Endothelial cell of umbilical vein (primary cell): Measurements from ENCODE around the gene H2BK1. TPM values are rescaled to one million over a fixed set of nuclear protein-coding genes. Genes with fewer than 3 reads are reported as not detected.
A peak's percentile ranks its signal among the peaks of the same experiment; 100 is the strongest.

Source experiments
- BruUV-seq: library from RNA; stranded (reverse); fragments of 400-500 nt; replicated peaks from 2 replicates; lab custom pipeline; 2021; lab: Mats Ljungman, UMichigan
- CTCF ChIA-PET: fragments of 300-600, 350-600 bp; sonication (Branson Sonifier 250); formaldehyde crosslinking; loops from one replicate; lab custom pipeline; 2021; ENCODE audit warnings: antibody characterized with exemption, inconsistent platforms; lab: Charles Lee
- POLR2A ChIA-PET: fragments of 300-600, 350-600 bp; sonication (Branson Sonifier 250); formaldehyde crosslinking; loops from one replicate; lab custom pipeline; 2021; ENCODE audit warnings: antibody characterized with exemption, inconsistent platforms; lab: Charles Lee
- DNase-seq: peaks from one replicate; pipeline ENCODE4 v3.0.0-alpha.2; 2011; ENCODE audit warnings: low read depth, low spot score
- FAIRE-seq: peaks from 2 replicates; lab custom pipeline; 2011; peaks lifted over from hg19 to GRCh38; lab: Jason Lieb, UNC
- H2AFZ ChIP-seq: 2 replicates; pipeline ENCODE4 v1.6.0; 2012; ENCODE audit warnings: low read depth, low read length, control low read depth, inconsistent platforms
- H3K27ac ChIP-seq: 2 replicates; pipeline ENCODE4 v1.5.1; 2011; ENCODE audit warnings: low read depth, mild to moderate bottlenecking, control low read depth, low read length, moderate library complexity; ENCODE audit not compliant: insufficient read depth
- H3K27me3 ChIP-seq, 2 experiments: 2 replicates each; pipeline versions ENCODE4 v1.6.0 to v1.6.1; 2011; ENCODE audit warnings: low read length in 2 of 2, mixed read lengths in 1 of 2; ENCODE audit not compliant: control insufficient read depth in 2 of 2, insufficient read depth in 2 of 2
- H3K36me3 ChIP-seq, 2 experiments: 2 replicates in 1 of 2; 3 replicates in 1 of 2; pipeline ENCODE4 v1.5.1; 2011; ENCODE audit warnings: low read length in 2 of 2, mild to moderate bottlenecking in 1 of 2, moderate library complexity in 1 of 2; ENCODE audit not compliant: control insufficient read depth in 2 of 2, insufficient read depth in 2 of 2; ENCODE audit errors: extremely low read depth in 1 of 2
- H3K4me1 ChIP-seq: 3 replicates; pipeline ENCODE4 v1.5.1; 2011; ENCODE audit warnings: mild to moderate bottlenecking, low read length; ENCODE audit not compliant: control insufficient read depth, insufficient read depth; ENCODE audit errors: extremely low read depth
- H3K4me2 ChIP-seq: 2 replicates; pipeline ENCODE4 v1.6.1; 2011; ENCODE audit warnings: low read length, control low read depth, mixed read lengths; ENCODE audit not compliant: insufficient read depth
- H3K4me3 ChIP-seq, 3 experiments: fragments of 200-600 bp in 1 of 3; sonication (generic), shearing (Covaris generic) in 1 of 3; replicated peaks in 1 of 3; 2 replicates each; pipeline ENCODE4 v1.5.1; 2011 to 2016; ENCODE audit warnings: control low read depth in 3 of 3, low read length in 3 of 3, mild to moderate bottlenecking in 2 of 3, inconsistent platforms in 1 of 3, low read depth in 1 of 3, moderate library complexity in 1 of 3; ENCODE audit not compliant: insufficient read depth in 1 of 3
- H3K79me2 ChIP-seq: 2 replicates; pipeline ENCODE4 v1.6.0; 2012; ENCODE audit warnings: low read length, inconsistent platforms; ENCODE audit not compliant: control insufficient read depth, insufficient read depth
- H3K9ac ChIP-seq: replicated peaks from 2 replicates; pipeline ENCODE3; 2011; ENCODE audit warnings: low read length, control low read depth; ENCODE audit not compliant: insufficient read depth; ENCODE audit errors: extremely low read depth
- H3K9me1 ChIP-seq: replicated peaks from 3 replicates; pipeline ENCODE4 v1.6.0; 2011; ENCODE audit warnings: mild to moderate bottlenecking, low read length; ENCODE audit not compliant: control insufficient read depth, insufficient read depth; ENCODE audit errors: extremely low read depth
- H3K9me3 ChIP-seq: replicated peaks from 2 replicates; pipeline ENCODE4 v1.5.1; 2012; ENCODE audit warnings: low read length, inconsistent platforms; ENCODE audit not compliant: control insufficient read depth, insufficient read depth
- H4K20me1 ChIP-seq: replicated peaks from 2 replicates; pipeline ENCODE3; 2011; ENCODE audit warnings: mild to moderate bottlenecking, low read length; ENCODE audit not compliant: control insufficient read depth, insufficient read depth; ENCODE audit errors: extremely low read depth
- CTCF ChIP-seq, 2 donors: IDR thresholded peaks; 1 replicate in 1 of 2; 2 replicates in 1 of 2; pipeline ENCODE4 v1.5.1; 2011; ENCODE audit warnings: low read length in 2 of 2, mild to moderate bottlenecking in 2 of 2, moderate library complexity in 2 of 2, control low read depth in 1 of 2, inconsistent platforms in 1 of 2, low read depth in 1 of 2; ENCODE audit not compliant: insufficient read depth in 1 of 2; ENCODE audit errors: extremely low read depth in 1 of 2
- EZH2 ChIP-seq: IDR thresholded peaks from 2 replicates; pipeline ENCODE4 v1.6.1; 2012; ENCODE audit warnings: borderline replicate concordance, low read depth, mild to moderate bottlenecking, moderate library complexity, low read length, inconsistent platforms; ENCODE audit not compliant: severe bottlenecking
- FOS ChIP-seq: IDR thresholded peaks from 2 replicates; pipeline ENCODE4 v1.6.1; 2011; ENCODE audit warnings: mild to moderate bottlenecking, low read length, moderate library complexity, borderline replicate concordance; ENCODE audit not compliant: insufficient read depth
- GATA2 ChIP-seq: IDR thresholded peaks from 2 replicates; pipeline ENCODE4 v1.7.0; 2011; ENCODE audit warnings: low read depth, mild to moderate bottlenecking, moderate library complexity, mixed read lengths, low read length; ENCODE audit not compliant: insufficient read length, insufficient read depth
- JUN ChIP-seq: IDR thresholded peaks from 2 replicates; pipeline ENCODE4 v1.6.1; 2011; ENCODE audit warnings: borderline replicate concordance, low read depth; ENCODE audit not compliant: insufficient read length, insufficient read depth
- MAX ChIP-seq: IDR thresholded peaks from 2 replicates; pipeline ENCODE4 v1.6.1; 2011; ENCODE audit not compliant: insufficient read depth, insufficient read length
- MYC ChIP-seq: IDR thresholded peaks from one replicate; pipeline ENCODE4 v1.6.1; 2011; ENCODE audit warnings: mild to moderate bottlenecking, low read depth, low read length
- POLR2A ChIP-seq: IDR thresholded peaks from 2 replicates; pipeline ENCODE4 v1.6.1; 2012; ENCODE audit warnings: low read depth, mild to moderate bottlenecking, control low read depth, low read length
- POLR2AphosphoS5 ChIP-seq: IDR thresholded peaks from 2 replicates; pipeline ENCODE4 v1.6.1; 2012; ENCODE audit warnings: low read depth, mild to moderate bottlenecking, control low read depth, low read length, moderate library complexity; ENCODE audit not compliant: insufficient read depth
- dilution Hi-C: fragments of 300-500 bp; cut with MboI; formaldehyde crosslinking; loops from one replicate; pipeline ENCODE4 v1.15.0; 2019; ENCODE audit warnings: low sequenced_read_pairs; ENCODE audit not compliant: extremely low pct_ligation_motif_present
- intact Hi-C: fragments of 100-400 bp; cut with micrococcal nuclease; formaldehyde crosslinking; loops from one replicate; pipeline ENCODE4 v1.10.0; 2022
- polyA plus RNA-seq, 4 experiments: library from polyadenylated mRNA; depleted of rRNA in 3 of 4; stranded (reverse) in 3 of 4; unstranded in 1 of 4; fragments of >200 nt; gene quantifications; 2 replicates each; pipeline versions ENCODE4 v1.2.1 to v1.2.3, GENCODE V29; 2011 to 2012; ENCODE audit warnings: missing spikeins in 1 of 4
- total RNA-seq: library from RNA; stranded (reverse); gene quantifications from 2 replicates; pipeline ENCODE4 v1.2.3, GENCODE V29; 2021

Gene H2BK1
- total and polyA plus RNA-seq, 2 donors (not counting 3 experiments of a cell fraction or from before 2014, with no cell fraction given): not detected

- POLR2A ChIA-PET: interaction anchor here (0.6 to 1.2 kb wide), 5 partner anchors 20 to 266 kb away, joined by 3 to 5 read pairs (median 3); partner anchors contain the start of genes NUB1 and SMARCD3
- Histone ChIP-seq H3K4me1 (peaks cover 22% of the 10 kb centered on the region), H3K9me3 (no peaks in the 10 kb centered on the region), H4K20me1 (no peaks in the 10 kb centered on the region), H2AFZ (peak within 1 kb of the TSS; percentile 79), H3K9ac (peak within 1 kb of the TSS; percentile 75), H3K4me2 (peak within 1 kb of the TSS; percentile 88), H3K27ac (peak within 1 kb of the TSS; percentile 16), H3K27me3 (no peaks in the 10 kb centered on the region), H3K4me3 (peak within 1 kb of the TSS; percentile 64 to 98 (median 82)), H3K79me2 (peaks cover 17% of the 10 kb centered on the region), H3K9me1 (no peaks in the 10 kb centered on the region), H3K36me3 (peaks cover 12 to 21% of the 10 kb centered on the region in 2 experiments)
- no TSS peak for BruUV-seq
- TF ChIP-seq GATA2 (no peak), MAX (peak; percentile 70), POLR2AphosphoS5 (peak; percentile 53), MYC (no peak), JUN (no peak), CTCF (IDR thresholded peaks at IDR 0.05; ENCODE audit: extremely low read depth in 1 of 2, insufficient read depth in 1 of 2, low read depth in 1 of 2, low read length in 2 of 2) (no peak), FOS (no peak), EZH2 (no peak), POLR2A (peak; percentile 1)
- dilution Hi-C loops: no loop called here
- peak; percentile 99 for DNase-seq
- CTCF ChIA-PET: interaction anchor here (0.8 to 6.3 kb wide), 12 partner anchors 9 to 241 kb away, joined by 3 to 52 read pairs (median 4); no protein-coding TSS in a partner anchor
- intact Hi-C loops: loop anchor here (1.0 to 2.0 kb wide), 2 partner anchors 18 to 114 kb away; partner anchors contain the start of gene NUB1
- peak; percentile 97 for FAIRE-seq
Observed at GRCh38 chr7:151226875-151227782, 16.8 kb upstream of the H2BK1 start, which contains the start of gene ABCF2. ABCF2 (minus strand) TSS chr7:151227205; CDS start chr7:151226458, 747 bp downstream.
